ENCODE measurements around the gene ADAMTS2.

The ADAMTS2 gene

DNA sequence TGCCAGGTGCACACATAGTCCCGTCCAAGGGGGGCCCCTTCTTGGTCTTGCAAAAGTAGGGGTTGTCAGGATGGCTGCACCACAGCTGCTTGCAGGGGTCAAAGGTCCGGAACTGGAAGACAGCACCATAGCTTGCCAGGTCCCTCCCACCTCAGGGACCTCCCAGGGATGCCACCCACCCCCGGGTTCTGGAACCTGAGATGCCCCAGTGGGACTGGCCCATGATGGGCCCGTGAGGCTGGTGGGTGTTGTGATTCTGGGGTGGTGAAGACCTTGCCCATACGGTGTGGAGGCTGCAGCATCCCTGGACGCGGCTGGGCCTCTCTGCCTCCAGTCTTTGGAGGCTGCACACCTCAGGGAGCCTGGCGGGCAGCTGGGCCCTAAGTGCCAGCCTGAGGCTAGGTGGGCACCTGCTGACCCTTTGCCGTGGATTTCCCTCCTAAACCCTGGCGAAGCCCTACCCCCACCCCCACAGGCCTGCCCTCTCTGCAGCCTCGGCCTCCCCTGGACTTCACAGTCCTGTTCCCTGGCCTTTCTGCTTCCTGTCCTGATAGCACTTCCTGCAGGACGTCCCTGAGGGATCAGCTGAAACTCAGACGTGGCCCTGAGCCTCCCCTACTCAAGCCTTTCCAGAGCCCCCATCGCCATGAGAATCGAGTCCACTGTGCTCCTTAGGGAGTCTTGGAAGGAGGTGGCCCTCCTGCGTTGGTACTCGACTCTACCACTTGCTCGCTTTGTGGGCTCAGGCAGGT lies 192.9 kb downstream of the ADAMTS2 start:
- no peak for DNase-seq

DNA sequence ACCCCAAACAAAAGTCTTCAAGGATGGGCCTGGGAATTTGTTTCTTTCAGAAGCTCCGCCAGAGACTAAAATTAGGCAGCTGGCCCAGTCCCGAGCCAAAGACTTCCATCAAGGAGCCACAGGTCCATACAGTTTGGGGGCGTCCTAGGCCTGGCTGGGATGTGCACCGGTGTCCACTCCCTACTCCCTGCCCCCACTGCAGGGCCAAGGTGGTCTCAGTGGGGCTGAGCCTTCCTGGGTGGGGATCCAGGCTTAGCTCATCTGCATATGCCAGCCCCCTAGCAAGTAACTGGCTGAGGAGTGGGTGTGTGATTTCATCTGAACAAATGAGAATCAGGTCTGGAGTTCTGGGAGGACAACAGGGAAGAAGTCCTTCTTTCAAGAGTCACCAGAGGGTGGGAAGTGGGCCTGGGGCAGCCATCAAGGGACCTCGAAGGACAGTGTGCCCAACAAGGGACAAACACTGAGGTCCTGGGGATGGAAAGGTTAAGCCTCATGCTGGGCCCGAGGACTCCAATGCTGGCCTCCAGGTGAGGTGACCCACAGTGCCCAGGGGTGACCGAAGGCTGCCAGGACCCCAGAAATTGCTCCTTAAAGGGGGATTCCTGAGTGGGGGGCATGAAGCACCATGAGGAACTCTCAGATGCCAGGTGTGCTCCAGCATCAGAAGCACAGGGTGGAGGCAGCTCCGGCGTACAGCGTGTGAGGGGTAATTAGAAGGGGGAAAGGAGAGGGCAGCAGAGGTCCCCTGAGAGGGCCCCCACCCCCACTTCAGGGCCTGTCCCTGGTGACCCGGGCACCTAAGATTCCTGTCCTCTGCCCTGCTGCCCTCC lies 193.8 kb downstream of the ADAMTS2 start:
- no peak for DNase-seq

DNA sequence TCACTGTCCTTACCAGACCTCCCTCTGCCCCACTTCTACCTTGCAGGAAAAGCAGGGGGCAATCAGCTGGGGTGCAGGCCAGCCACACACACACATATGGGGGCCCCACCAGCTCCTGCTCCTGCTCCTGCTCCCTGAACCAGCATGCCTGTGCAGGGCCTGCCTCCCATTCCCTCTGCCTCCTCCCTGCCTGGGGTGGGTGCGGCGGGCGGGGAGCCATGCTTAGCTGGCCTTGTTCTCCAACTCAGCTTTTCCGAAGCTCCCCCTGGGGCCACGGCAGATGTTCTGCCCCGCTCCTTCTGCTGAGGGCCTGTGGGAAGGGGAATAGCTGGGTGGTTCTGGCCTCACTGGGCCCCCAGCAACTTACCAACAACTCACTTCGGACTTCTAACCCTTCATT lies 195.2 kb downstream of the ADAMTS2 start:
- DNase-seq: no peak

- DNase-seq: no peak
Measured at GRCh38 chr5:179149278-179149677, 196.0 kb downstream of the ADAMTS2 start.

DNA sequence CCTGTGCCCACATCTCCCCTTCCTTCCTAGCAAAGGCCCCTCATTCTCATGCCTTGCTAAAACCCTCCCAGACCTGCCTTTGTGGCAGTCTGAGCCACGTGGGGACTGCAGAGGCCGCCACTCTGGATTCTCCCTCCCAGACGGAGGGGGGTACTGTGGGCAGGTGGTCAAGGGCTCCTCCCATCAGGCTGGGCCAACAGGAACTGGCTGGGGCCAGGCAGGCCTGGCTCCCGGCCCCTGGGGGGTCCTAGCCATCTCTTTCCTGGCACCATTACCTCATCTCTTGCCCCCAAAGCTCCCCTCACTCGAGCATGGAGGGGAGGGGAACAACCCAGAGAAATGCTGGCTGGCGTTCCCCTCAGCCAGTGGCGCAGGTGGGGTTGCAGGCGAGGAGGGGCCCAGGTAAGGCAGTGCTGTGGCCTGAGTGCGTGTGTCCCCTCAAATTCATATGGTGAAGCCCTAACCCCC lies 196.5 kb downstream of the ADAMTS2 start:
- no peak for DNase-seq

DNA sequence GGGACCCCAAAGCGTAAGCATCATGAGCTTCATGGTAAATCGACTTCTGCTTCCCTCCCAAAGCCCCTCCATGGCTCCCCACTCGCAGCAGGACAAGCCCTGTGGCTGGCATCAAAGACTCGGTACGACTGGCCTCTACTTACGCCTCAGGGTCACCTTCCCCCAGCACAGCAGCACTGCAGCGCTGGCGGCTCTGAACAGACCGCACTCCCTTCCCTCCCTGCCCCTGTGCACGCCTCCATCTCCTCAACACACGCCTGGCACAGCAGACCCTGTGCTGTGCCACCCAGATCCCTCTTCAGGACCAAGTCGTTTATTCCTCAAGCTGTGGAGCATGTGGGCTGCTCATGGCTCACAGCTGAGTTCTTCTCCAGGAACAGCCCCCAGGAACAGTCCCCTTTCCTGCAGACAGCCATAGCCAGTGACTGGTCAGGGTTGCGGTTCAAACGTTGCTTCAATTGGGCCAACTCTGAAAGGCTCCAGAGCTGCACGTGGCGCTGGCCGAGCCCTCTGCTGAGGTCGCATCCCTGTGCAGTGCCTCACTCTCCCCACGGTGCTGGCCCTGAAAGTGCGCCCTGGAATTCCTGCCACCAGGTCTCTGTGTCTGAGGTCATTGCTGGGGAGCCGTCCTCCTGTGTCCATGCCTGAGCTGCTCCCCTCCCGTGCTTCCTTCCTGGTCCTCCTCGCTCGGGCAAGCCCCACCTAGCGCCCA lies 197.1 kb downstream of the ADAMTS2 start:
- DNase-seq: no peak

GRCh38 chr5:179146277-179146676 lies 199.0 kb downstream of the ADAMTS2 start:
- DNase-seq: no peak

DNA sequence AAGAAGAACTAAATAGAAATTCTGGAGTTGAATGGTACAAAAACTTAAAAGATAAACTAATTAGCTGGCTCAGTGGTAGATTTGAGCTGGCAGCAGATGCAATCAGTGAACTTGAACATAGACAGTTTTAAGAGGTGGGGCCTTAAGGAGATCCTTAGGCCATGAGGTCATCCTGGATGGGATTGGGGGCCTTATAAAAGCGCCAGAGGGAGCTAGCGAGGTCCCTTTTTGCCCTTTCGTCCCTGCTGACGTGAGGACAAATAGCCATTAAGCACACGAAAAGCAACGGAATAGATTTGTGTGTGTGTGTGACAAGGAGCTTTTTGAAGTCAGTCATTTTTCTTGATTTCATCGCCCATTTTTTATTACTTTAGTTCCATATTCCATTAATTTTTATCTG lies 201.8 kb downstream of the ADAMTS2 start:
- no peak for DNase-seq

DNA sequence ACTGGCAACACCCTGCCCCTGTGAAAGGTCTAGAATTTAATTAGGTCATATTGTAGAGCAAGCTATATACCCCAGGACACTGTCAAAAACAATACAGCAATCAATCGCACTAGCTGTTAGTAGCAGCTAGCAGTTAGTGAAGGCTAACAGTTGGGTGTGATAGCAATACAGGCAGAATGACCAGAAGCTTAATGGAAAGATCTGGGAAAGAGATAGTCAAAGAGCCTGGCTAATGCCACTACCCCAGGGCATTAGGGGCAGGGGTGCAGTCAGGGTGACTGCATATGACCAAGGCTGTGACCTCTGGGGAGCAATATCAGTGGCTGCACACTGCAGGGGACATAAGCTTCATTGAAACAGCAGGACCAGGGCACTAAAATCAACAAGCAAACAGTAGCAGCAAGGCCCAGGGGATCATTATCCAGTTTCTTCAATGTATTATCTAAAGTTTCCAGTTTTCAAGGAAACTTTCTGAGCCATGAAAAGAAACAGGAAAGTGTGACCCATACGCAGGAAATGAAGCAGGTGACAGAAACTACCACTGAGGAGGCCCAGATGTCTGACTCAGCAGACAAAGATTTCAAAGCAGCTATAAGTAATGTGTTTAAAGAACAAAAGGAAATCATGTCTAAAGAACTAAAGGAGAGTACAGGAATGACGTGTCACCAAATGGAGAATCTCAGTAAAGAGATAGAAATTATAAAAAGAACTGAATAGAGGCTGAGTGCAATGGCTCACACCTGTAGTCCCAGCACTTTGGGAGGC lies 202.6 kb downstream of the ADAMTS2 start:
- no peak for DNase-seq

GRCh38 chr5:179141867-179142266 lies 203.4 kb downstream of the ADAMTS2 start:
- DNase-seq: no peak

GRCh38 chr5:179140293-179140692 lies 205.0 kb downstream of the ADAMTS2 start:
- DNase-seq: no peak

- DNase-seq: no peak
Measured at GRCh38 chr5:179139936-179140235, 205.4 kb downstream of the ADAMTS2 start.

DNA sequence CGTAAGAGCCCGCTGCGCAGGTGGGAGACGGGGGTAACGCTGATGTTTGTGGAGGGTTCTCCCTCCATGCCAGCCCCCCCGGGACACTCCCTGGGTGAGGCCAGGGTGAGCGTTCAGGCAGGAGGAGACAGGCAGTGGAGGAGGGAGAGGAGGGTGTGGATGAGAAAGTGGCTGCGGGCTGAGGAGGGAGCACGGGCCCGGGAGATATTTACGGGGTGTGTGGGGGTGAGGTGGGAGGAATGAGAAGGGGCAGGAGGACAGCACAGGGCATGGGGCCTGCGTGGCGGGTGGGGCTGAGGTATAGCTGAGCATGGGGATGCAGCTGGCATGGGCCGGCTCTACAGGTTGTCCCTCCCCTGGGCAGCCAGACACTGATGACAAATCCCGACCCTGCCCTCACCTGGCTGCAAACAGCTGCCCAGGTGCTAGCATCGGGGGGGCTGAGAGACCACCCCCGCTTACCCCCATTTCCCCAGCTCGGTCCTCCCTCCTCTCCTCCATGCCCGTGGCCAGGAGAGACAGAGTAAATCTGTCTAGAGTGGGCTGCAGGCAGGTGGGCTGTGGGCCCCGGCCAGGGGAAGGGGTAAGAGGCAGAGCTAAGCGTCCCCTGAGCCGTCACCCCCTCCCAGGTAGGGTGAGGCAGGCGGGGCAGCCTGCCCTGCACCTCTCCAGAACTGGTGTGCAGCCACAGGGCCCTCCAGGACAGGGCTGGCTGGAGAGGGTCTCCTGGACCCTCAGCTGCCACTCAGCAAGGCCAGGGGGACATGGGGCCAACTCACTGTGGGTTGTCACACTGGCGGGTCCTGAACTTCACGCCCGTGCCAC lies 205.9 kb downstream of the ADAMTS2 start:
- DNase-seq: no peak

DNA sequence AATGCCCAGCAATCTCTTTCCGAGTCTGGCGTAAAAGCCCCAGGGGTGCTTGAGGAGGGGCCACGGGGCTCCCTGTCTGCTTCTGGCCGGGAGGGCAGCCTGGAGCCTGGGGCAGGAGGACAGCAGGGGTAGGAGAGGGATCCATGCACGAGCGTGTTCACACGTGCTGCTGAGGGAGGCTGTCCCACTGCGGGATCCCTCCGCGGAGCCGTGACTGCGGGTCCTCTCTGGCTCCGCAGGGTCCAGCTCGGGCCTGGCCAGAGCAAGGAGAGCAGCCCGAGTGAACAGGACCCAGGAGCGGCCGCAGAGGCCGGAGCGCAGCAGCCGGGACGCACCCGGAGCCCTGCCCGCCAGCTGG lies 206.7 kb downstream of the ADAMTS2 start:
- no peak for DNase-seq

DNA sequence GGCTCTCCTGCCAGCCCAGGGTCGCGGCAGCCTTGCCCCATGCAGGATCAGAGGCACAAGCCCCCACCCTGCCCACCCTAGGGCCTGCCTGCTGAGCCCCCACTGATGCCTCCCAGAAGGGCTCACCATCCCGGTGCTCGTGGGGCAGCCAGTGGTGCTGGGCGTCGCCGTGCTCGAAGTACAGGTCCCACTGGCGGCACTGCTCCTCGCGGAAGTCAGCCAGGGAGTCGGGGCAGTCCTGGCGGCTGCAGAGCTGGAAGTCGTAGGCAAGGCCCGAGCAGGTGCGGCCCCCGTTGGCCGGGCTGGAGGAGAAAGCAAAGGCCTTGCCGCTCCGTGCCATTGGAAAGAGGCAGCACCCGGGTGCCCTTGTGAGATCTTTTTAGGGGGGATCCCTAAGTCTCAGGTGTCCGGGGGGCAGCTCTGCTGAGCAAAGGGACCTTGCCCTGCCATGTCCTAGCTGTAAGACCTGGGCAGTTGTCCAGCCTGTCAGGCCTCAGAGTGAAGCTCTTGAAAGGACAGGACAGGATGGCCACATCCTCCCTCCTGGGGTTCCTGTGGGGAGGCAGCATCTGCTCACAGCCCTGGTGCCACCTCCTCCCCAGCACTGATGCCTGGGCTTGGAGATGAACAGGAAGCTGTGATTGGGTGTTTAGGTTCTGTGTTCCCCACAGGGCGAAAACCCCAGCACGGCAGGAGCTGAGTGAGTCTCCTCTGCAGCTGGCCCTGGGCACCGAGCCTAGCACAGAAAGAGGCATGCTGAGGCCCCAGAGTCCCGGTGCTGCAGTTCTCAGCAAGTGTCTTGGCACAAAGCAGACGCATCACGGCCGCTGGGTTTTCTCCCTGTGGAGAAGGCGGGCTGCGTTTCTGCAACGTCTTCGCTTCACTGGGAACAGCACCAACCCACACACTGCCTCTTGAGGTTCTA lies 207.4 kb downstream of the ADAMTS2 start:
- no peak for DNase-seq

DNA sequence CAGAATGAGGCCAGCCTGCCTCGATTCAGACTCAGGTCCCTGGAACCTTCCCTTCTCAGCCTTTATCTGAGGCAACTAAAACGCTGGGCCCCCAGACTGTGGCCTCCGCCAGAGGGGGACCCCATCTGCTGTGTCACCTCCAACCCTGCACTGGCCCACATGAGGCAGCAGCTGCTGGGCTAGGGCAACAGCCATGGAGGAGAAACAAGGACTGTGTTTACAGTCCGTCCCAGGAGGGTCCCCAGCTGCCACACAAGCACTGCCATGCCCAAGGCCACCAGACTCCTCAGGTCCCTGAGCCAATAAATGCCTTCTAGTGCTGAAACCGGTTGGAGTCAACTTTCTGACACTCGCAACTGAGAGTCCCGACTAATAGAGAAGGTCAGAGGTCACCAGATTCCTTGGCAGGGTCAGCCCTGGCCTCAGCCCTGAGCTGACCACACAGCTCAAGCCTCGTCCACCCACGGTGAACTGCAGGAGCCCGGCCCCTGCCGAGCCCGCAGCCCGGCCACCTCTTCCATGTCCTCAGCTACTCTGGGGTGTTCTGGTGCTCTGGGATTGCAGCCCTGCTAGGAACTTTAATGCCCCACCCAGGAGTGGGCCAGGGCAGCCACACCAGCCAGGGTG lies 208.1 kb downstream of the ADAMTS2 start:
- DNase-seq: no peak

GRCh38 chr5:179135441-179136215 lies 209.6 kb downstream of the ADAMTS2 start:
- DNase-seq: no peak

GRCh38 chr5:179135006-179135405 lies 210.3 kb downstream of the ADAMTS2 start:
- no peak for DNase-seq

DNA sequence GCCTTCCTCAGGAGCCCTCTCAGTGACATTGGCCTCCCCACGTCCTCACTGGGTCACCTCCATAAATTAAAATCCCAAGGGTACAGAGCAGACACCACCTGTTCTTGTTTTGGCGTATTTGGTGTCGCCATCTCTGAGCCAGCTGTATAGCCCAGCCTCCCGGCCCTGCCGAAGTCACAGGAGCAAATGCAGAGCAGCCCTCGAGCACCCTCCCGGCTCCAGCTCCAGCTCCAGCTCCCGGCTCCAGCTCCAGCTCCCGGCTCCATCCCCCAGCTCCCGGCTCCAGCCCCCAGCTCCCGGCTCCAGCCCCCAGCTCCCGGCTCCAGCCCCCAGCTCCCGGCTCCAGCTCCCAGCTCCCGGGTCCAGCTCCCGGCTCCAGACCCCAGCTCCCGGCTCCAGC lies 210.8 kb downstream of the ADAMTS2 start:
- DNase-seq: no peak
